ENCODE data around the gene PBX1. TPM values are rescaled to one million over a fixed set of nuclear protein-coding genes. Genes with fewer than 3 reads are reported as not detected.

The PBX1 gene
- total RNA-seq, 2 donors from 2014 or later = 50.2 to 60.4 TPM

- DNase-seq (ENCODE audit: low spot score) = no peak
- 21% methylated on average over 3 of the region's 3 CpGs for WGBS
- H3K36me3 ChIP-seq = no peaks in the 10 kb centered on the region
- H3K27me3 ChIP-seq (replicated peaks; ENCODE audit: insufficient read depth) = no peaks in the 10 kb centered on the region
- H3K27ac ChIP-seq = peak overlapping the region; percentile 87 to 90
- H3K9me3 ChIP-seq = no peaks in the 10 kb centered on the region
- no peaks in the 10 kb centered on the region for H3K4me1 ChIP-seq (replicated peaks)
- intact Hi-C loops (cut with DNase I) = loop anchor here (5.0 kb wide), 2 partner anchors 48 to 223 kb away; no protein-coding TSS in a partner anchor
- H3K4me3 ChIP-seq = peak overlapping the region; percentile 66 to 70
- no peak for TF ChIP-seq POLR2A (IDR thresholded peaks at IDR 0.05)
- no peak for TF ChIP-seq CTCF (IDR thresholded peaks at IDR 0.05)
- no peak for TF ChIP-seq POLR2AphosphoS5 (IDR thresholded peaks at IDR 0.05)
Observed at GRCh38 chr1:164564378-164564777, 5.4 kb downstream of the PBX1 start.

GRCh38 chr1:164565357-164565756 is 6.4 kb downstream of the PBX1 start:
- Histone ChIP-seq H3K9me3 (no peaks in the 10 kb centered on the region), H3K36me3 (no peaks in the 10 kb centered on the region), H3K27me3 (replicated peaks; ENCODE audit: insufficient read depth) (no peaks in the 10 kb centered on the region), H3K4me1 (replicated peaks) (no peaks in the 10 kb centered on the region), H3K4me3 (peak overlapping the region in 1 of 2 donors; percentile 12), H3K27ac (peak overlapping the region; percentile 87 to 90)
- no peak for DNase-seq (ENCODE audit: low spot score)
- TF ChIP-seq POLR2A (IDR thresholded peaks at IDR 0.05) (no peak), CTCF (IDR thresholded peaks at IDR 0.05) (no peak), POLR2AphosphoS5 (IDR thresholded peaks at IDR 0.05) (no peak)
- intact Hi-C loops (cut with DNase I) = no loop called here
- WGBS = 12% methylated on average over 2 of the region's 2 CpGs

- 80% methylated on average over 4 of the region's 4 CpGs for WGBS
- H3K27me3 ChIP-seq (replicated peaks; ENCODE audit: insufficient read depth) = no peaks in the 10 kb centered on the region
- DNase-seq (ENCODE audit: low spot score) = no peak
- no peak for TF ChIP-seq POLR2AphosphoS5 (IDR thresholded peaks at IDR 0.05)
- no peak for TF ChIP-seq POLR2A (IDR thresholded peaks at IDR 0.05)
- no peak for TF ChIP-seq CTCF (IDR thresholded peaks at IDR 0.05)
- no peak overlapping the region for H3K4me3 ChIP-seq
- no peaks in the 10 kb centered on the region for H3K4me1 ChIP-seq (replicated peaks)
- intact Hi-C loops (cut with DNase I) = no loop called here
- H3K9me3 ChIP-seq = no peaks in the 10 kb centered on the region
- H3K27ac ChIP-seq = no peak overlapping the region
- H3K36me3 ChIP-seq = no peaks in the 10 kb centered on the region
Observed at GRCh38 chr1:164567774-164568173, 8.8 kb downstream of the PBX1 start.

DNA sequence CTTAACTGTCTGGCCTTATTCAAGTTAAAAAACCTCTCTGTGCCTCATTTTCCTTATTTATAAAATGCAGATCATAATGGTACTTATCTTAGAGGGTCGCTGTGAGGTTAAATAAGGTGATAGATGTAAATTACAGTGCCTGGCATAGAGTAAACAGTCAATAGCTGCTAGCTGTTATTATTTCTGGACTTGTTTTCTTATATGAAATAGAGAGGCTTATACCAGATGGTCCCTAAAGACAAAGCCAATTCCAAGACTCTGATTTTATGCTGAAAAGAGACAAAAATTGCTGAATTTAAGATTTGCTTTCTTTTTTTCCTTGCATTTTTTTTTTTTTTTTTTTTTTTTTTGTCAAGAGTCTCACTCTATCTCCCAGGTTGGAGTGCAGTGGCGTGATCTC is 10.3 kb downstream of the PBX1 start:
- 90% methylated on average over 2 of the region's 2 CpGs for WGBS
- H3K4me3 ChIP-seq = no peak overlapping the region
- intact Hi-C loops (cut with DNase I) = no loop called here
- DNase-seq (ENCODE audit: low spot score) = no peak
- TF ChIP-seq POLR2A (IDR thresholded peaks at IDR 0.05) (no peak), POLR2AphosphoS5 (IDR thresholded peaks at IDR 0.05) (no peak), CTCF (IDR thresholded peaks at IDR 0.05) (no peak)
- H3K36me3 ChIP-seq = no peaks in the 10 kb centered on the region
- peak overlapping the region in 1 of 2 donors; percentile 23 for H3K27ac ChIP-seq
- H3K9me3 ChIP-seq = no peaks in the 10 kb centered on the region
- H3K4me1 ChIP-seq (replicated peaks) = no peaks in the 10 kb centered on the region
- H3K27me3 ChIP-seq (replicated peaks; ENCODE audit: insufficient read depth) = no peaks in the 10 kb centered on the region

DNA sequence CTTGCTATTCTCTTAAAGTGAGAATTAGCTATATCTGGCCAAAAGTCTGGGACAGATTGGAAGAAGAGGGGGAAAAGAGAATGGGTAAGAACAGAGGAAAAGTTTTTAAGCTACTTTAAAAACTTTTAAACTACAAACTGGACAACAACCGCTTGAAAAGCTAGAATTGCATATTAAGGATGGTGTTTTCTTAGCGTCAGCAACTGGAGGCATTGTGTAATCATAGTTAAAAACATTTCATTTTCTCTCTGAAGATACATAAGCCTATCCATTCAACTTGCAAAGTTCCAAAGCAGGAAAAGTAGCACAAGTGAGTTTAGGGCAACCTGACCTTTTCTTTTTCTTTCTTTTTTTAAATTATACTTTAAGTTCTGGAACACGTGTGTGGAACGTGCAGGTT is 10.9 kb downstream of the PBX1 start:
- peak overlapping the region; percentile 23 to 30 for H3K27ac ChIP-seq
- TF ChIP-seq CTCF (IDR thresholded peaks at IDR 0.05) (no peak), POLR2A (IDR thresholded peaks at IDR 0.05) (no peak), POLR2AphosphoS5 (IDR thresholded peaks at IDR 0.05) (no peak)
- H3K9me3 ChIP-seq = no peaks in the 10 kb centered on the region
- 82% methylated on average over 4 of the region's 4 CpGs for WGBS
- no peak overlapping the region for H3K4me3 ChIP-seq
- intact Hi-C loops (cut with DNase I) = no loop called here
- no peaks in the 10 kb centered on the region for H3K4me1 ChIP-seq (replicated peaks)
- DNase-seq (ENCODE audit: low spot score) = no peak
- H3K27me3 ChIP-seq (replicated peaks; ENCODE audit: insufficient read depth) = no peaks in the 10 kb centered on the region
- no peaks in the 10 kb centered on the region for H3K36me3 ChIP-seq
